ENCODE data around the gene MNS1.

Gene MNS1

DNA sequence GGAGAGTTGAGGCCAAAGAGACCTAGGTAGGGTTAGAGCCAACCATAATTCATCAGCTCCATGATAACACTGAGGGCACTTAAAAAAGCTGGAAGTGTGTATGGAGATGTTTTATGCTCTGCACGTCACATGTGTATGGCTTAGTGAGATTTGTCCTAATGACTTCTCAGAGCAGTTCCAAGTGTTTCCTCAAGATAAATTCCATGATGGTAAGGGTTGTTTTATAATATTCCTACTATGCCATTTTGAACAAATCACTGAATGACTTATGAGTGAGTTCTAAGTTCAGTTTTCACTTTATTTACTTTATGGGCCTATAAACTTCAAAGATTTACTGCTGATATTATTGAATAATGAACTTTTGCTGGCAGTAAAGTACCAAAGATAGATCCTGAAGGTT is 71.7 kb downstream of the MNS1 start:
- TF ChIP-seq, protein P1, sequence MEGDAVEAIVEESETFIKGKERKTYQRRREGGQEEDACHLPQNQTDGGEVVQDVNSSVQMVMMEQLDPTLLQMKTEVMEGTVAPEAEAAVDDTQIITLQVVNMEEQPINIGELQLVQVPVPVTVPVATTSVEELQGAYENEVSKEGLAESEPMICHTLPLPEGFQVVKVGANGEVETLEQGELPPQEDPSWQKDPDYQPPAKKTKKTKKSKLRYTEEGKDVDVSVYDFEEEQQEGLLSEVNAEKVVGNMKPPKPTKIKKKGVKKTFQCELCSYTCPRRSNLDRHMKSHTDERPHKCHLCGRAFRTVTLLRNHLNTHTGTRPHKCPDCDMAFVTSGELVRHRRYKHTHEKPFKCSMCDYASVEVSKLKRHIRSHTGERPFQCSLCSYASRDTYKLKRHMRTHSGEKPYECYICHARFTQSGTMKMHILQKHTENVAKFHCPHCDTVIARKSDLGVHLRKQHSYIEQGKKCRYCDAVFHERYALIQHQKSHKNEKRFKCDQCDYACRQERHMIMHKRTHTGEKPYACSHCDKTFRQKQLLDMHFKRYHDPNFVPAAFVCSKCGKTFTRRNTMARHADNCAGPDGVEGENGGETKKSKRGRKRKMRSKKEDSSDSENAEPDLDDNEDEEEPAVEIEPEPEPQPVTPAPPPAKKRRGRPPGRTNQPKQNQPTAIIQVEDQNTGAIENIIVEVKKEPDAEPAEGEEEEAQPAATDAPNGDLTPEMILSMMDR (IDR thresholded peaks at IDR 0.05; ENCODE audit: low read depth, low read length): no peak
- no peak for TF ChIP-seq EZH2phosphoT487 (IDR thresholded peaks at IDR 0.05; ENCODE audit: low read depth)
- no peak overlapping the region for H3K4me2 ChIP-seq (ENCODE audit: low read length)
- H3K9ac ChIP-seq (ENCODE audit: low read length): no peak overlapping the region
- peaks cover 4% of the 10 kb centered on the region for H3K36me3 ChIP-seq (replicated peaks; ENCODE audit: low read depth, low read length)
- H3K27ac ChIP-seq (ENCODE audit: low read length): no peak overlapping the region
- no peaks in the 10 kb centered on the region for H3K79me2 ChIP-seq (ENCODE audit: low read length)
- no peaks in the 10 kb centered on the region for H3K9me3 ChIP-seq (ENCODE audit: insufficient read depth, low read length)
- no peak overlapping the region for H3K4me3 ChIP-seq (ENCODE audit: low read length)
- no peaks in the 10 kb centered on the region for H4K20me1 ChIP-seq (ENCODE audit: insufficient read depth, low read length)
- no peak overlapping the region for H2AFZ ChIP-seq (ENCODE audit: low read depth, low read length)
- no peaks in the 10 kb centered on the region for H3K27me3 ChIP-seq (ENCODE audit: low read depth, low read length)
- no peaks in the 10 kb centered on the region for H3K4me1 ChIP-seq (ENCODE audit: low read length)

DNA sequence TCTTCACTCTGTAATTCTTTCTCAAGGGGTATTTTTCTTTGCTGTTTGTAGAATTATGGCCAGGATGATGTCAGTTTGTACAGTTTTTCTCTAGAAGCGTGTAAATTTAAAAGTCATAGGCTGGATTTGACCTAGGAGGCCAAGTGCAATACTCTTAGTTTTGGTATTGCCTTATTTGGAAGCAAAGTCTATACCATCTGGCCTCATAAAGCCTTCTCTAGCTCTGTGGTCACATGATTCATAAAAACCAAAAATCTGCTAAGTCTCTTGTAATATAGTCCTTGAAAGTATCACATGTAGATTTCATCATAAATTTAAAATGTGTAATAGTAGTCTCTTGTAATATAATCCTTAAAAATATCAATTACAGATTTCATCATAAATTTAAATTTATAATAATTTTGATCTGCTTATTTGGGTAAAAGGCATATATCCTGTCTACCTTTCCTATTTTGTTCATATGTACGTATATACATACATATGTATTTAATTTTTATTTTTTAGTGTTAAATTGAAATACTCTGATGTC is 74.1 kb downstream of the MNS1 start:
- Histone ChIP-seq H3K9me3 (ENCODE audit: insufficient read depth, low read length) (no peaks in the 10 kb centered on the region), H3K36me3 (replicated peaks; ENCODE audit: low read depth, low read length) (peaks cover 6% of the 10 kb centered on the region), H3K27ac (ENCODE audit: low read length) (no peak overlapping the region), H3K4me3 (ENCODE audit: low read length) (no peak overlapping the region), H3K4me1 (ENCODE audit: low read length) (no peaks in the 10 kb centered on the region), H3K27me3 (ENCODE audit: low read depth, low read length) (no peaks in the 10 kb centered on the region), H3K9ac (ENCODE audit: low read length) (no peak overlapping the region), H3K79me2 (ENCODE audit: low read length) (no peaks in the 10 kb centered on the region), H3K4me2 (ENCODE audit: low read length) (no peak overlapping the region), H4K20me1 (ENCODE audit: insufficient read depth, low read length) (no peaks in the 10 kb centered on the region), H2AFZ (ENCODE audit: low read depth, low read length) (no peak overlapping the region)
- TF ChIP-seq EZH2phosphoT487 (IDR thresholded peaks at IDR 0.05; ENCODE audit: low read depth): no peak
- TF ChIP-seq, protein P1 (IDR thresholded peaks at IDR 0.05; ENCODE audit: low read depth, low read length): no peak

DNA sequence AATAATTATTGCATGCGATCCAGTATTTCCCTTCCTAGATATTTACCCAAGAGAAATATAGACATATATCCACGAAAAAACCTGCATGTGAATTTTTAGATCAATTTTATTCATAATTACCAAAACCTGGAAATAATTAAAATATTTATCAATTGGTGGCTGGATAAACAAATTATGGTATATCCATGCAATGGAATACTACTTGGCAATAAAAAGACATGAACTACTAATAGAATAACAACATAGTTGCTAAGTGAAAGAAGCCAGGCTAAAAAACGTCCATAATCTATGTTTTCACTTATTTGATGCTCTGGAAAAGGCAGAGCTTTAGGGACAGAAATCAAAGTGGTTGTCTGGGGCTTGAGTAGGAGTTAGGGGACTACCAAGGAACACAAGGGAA is 79.0 kb downstream of the MNS1 start:
- Histone ChIP-seq H3K27me3 (ENCODE audit: low read depth, low read length) (no peaks in the 10 kb centered on the region), H2AFZ (ENCODE audit: low read depth, low read length) (no peak overlapping the region)

DNA sequence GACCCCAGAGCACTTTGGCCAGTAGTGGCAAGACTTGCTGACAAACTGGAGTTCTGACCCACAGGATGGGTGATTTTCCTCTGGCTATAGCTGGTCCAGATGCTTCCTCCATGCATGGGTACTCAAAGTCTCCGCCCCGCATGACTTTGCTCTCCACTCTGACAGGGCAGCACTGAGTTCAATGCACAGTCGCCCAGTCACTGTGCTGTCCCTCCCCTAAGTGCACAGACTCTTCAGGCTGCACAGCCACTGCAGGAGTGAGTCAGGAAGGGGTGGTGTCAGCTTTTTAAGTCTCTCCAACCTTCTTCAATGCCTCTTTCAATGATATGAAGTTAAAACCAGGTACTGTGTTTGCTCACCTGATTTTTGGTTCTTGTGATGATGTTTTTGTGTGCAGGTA is 81.9 kb downstream of the MNS1 start:
- Histone ChIP-seq H3K36me3 (replicated peaks; ENCODE audit: low read depth, low read length) (peaks cover 8% of the 10 kb centered on the region), H2AFZ (ENCODE audit: low read depth, low read length) (no peak overlapping the region), H3K4me2 (ENCODE audit: low read length) (no peak overlapping the region), H3K27ac (ENCODE audit: low read length) (no peak overlapping the region), H3K4me1 (ENCODE audit: low read length) (no peaks in the 10 kb centered on the region), H4K20me1 (ENCODE audit: insufficient read depth, low read length) (no peaks in the 10 kb centered on the region), H3K9ac (ENCODE audit: low read length) (no peak overlapping the region), H3K9me3 (ENCODE audit: insufficient read depth, low read length) (peaks cover 4% of the 10 kb centered on the region; the same call in 1 of the 2 replicates), H3K79me2 (ENCODE audit: low read length) (no peaks in the 10 kb centered on the region), H3K27me3 (ENCODE audit: low read depth, low read length) (no peaks in the 10 kb centered on the region), H3K4me3 (ENCODE audit: low read length) (no peak overlapping the region)
- no peak for TF ChIP-seq EZH2phosphoT487 (IDR thresholded peaks at IDR 0.05; ENCODE audit: low read depth)
- TF ChIP-seq, protein P1 (IDR thresholded peaks at IDR 0.05; ENCODE audit: low read depth, low read length): no peak

More for the DNA sequence above, 79.0 kb downstream of the MNS1 start:
- Histone ChIP-seq H3K79me2 (ENCODE audit: low read length) (no peaks in the 10 kb centered on the region), H3K4me1 (ENCODE audit: low read length) (no peaks in the 10 kb centered on the region), H3K36me3 (replicated peaks; ENCODE audit: low read depth, low read length) (peaks cover 8% of the 10 kb centered on the region), H4K20me1 (ENCODE audit: insufficient read depth, low read length) (no peaks in the 10 kb centered on the region), H3K4me3 (ENCODE audit: low read length) (no peak overlapping the region), H3K9me3 (ENCODE audit: insufficient read depth, low read length) (no peaks in the 10 kb centered on the region), H3K4me2 (ENCODE audit: low read length) (no peak overlapping the region), H3K27ac (ENCODE audit: low read length) (no peak overlapping the region), H3K9ac (ENCODE audit: low read length) (no peak overlapping the region)
- TF ChIP-seq, protein P1 (IDR thresholded peaks at IDR 0.05; ENCODE audit: low read depth, low read length): no peak
- TF ChIP-seq EZH2phosphoT487 (IDR thresholded peaks at IDR 0.05; ENCODE audit: low read depth): no peak

Data from OCI-LY3 (cell line).